Uterus (tissue), 2 donors: ENCODE measurements around the gene PI4KA.

ENCODE experiments used
- CTCF ChIP-seq, 4 experiments: fragments of 200-600 bp in 2 of 4; fragments of 450-650 bp in 2 of 4; sonication (generic) in 2 of 4; IDR thresholded peaks; one replicate each; pipeline ENCODE4 v1.5.1; 2016 to 2019; ENCODE audit warnings: antibody characterized with exemption in 4 of 4, mild to moderate bottlenecking in 2 of 4, moderate library complexity in 1 of 4
- POLR2A ChIP-seq, 2 donors: fragments of 450-650 bp; IDR thresholded peaks; one replicate each; pipeline ENCODE4 v1.6.1; 2016; ENCODE audit warnings: antibody characterized with exemption in 2 of 2, mild to moderate bottlenecking in 1 of 2, moderate library complexity in 1 of 2

- TF ChIP-seq CTCF (IDR thresholded peaks at IDR 0.05) (no peak), POLR2A (IDR thresholded peaks at IDR 0.05) (no peak)
These were observed 24.2 kb upstream of the PI4KA start for GRCh38 chr22:20882855-20883254.
